Stimulated activated naive CD8-positive, alpha-beta T cell treated with anti-CD3 and anti-CD28 coated beads, Interleukin-15, amount 100 ng/mL, for 72 hours (primary cell): ENCODE results near the gene SLC8A2.

Experiments
- ATAC-seq: fragments of 150-1000 bp; cut with Tn5 transposase; 2 replicates; pipeline ENCODE4 v1.10.0; 2021; ENCODE audit warnings: mild to moderate bottlenecking, moderate library complexity
- DNase-seq, 2 donors: peaks; one replicate each; pipeline ENCODE4 v3.0.0; 2021 to 2022
- H3K27ac Mint-ChIP-seq, 2 donors: one replicate each; pipeline ENCODE4 v1.8.0; 2022; ENCODE audit warnings: mild to moderate bottlenecking in 2 of 2, mixed read lengths in 2 of 2, moderate library complexity in 2 of 2
- H3K27me3 Mint-ChIP-seq: one replicate; pipeline ENCODE4 v1.8.0; 2022; ENCODE audit warnings: mixed read lengths
- H3K4me1 Mint-ChIP-seq: one replicate; pipeline ENCODE4 v1.8.0; 2022; ENCODE audit warnings: mild to moderate bottlenecking, mixed read lengths
- H3K4me3 Mint-ChIP-seq, 2 donors: one replicate each; pipeline ENCODE4 v1.8.0; 2022; ENCODE audit warnings: mild to moderate bottlenecking in 2 of 2, mixed read lengths in 2 of 2, moderate library complexity in 1 of 2
- H3K9me3 Mint-ChIP-seq, 2 donors: one replicate each; pipeline ENCODE4 v1.8.0; 2022; ENCODE audit warnings: mixed read lengths in 2 of 2

Gene SLC8A2

DNA sequence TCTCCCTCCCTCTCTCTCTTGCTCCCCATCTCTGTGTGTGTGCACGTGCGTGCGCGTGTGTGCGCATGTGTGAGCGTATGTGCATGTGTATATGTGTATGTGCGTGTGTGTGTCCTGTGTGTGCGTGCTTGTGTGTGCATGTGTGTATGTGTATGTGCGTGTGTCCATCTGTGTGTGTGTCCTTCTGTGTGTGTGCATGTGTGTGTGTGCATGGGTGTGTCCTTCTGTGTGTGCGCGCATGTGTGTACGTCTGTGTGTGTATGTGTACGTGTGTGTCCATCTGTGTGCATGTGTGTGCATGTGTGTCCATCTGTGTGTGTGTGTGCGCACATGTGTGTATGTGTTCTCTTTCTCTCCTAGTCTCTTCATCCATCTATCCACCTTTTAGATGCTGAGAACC, 12.2 kb downstream of the SLC8A2 start:
- Mint-ChIP-seq H3K4me3 (no peak overlapping the region), H3K27me3 (peaks cover 24% of the 10 kb centered on the region), H3K27ac (no peak overlapping the region), H3K9me3 (peaks cover 7 to 9% of the 10 kb centered on the region in 2 donors), H3K4me1 (no peaks in the 10 kb centered on the region)
- DNase-seq (no peak), ATAC-seq (no peak)

DNA sequence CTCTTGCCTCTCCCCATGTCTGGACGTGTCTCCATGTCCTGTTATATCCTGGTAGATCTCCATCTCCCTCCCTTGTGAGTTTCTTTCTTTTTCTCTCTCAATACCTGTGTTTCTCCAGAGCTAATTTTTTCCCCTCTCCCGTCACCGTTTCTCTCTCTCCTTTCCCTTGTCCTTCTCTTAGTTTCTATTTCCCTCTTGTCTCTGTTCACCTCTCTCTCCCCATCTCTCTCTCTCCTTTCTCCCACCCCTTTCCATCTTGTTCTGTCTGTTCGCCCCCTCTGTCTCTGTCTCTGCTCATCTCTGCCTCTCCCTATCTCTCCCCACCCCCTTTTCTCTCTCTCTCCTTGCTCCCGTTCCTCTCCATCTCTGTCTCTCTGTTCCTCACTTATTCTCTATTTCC, 13.0 kb downstream of the SLC8A2 start:
- Mint-ChIP-seq H3K9me3 (peaks cover 7 to 9% of the 10 kb centered on the region in 2 donors), H3K4me3 (no peak overlapping the region)

DNA sequence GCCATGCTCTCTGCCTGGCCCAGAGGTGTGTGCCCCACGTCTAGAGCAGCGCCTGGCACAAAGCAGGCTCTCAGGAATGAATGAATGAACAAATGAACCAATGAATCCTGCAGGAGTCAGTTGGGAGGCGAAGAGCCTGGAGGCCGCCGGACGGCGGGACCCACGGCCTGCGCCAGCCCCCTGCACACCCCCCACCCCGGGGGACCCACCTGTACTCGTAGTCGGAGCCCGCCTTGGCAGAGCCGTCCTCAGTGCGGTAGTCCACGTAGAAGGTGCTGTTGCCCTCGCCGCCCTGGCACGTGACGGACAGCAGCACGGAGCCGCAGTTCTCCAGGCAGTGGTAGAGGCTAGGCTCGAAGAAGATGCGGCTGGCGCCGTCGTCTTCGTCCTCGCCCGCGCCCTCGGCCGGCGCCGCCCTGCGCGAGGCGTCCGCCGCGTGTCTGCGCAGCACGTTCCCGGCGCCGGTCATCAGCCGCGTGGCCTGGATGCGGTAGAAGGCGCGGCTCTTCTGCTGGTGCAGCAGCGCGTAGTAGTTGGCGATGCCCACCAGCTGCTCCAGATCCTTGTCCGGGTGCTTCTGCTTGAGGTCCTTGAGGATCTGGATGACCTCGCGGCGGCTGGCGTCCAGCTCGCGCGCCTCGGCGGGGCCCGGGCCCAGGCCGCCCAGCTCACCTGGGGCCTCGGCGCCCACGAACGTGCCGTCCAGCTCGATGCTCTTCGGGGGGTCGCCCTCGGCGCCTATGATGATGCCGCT, 14.8 kb downstream of the SLC8A2 start:
- Mint-ChIP-seq H3K4me1 (no peaks in the 10 kb centered on the region), H3K4me3 (no peak overlapping the region), H3K9me3 (peaks cover 7 to 9% of the 10 kb centered on the region in 2 donors), H3K27ac (no peak overlapping the region), H3K27me3 (peaks cover 30% of the 10 kb centered on the region)
- ATAC-seq (no peak), DNase-seq (no peak)

More for the DNA sequence above, 13.0 kb downstream of the SLC8A2 start:
- H3K27me3 Mint-ChIP-seq, result peaks cover 30% of the 10 kb centered on the region
- ATAC-seq (no peak), DNase-seq (no peak)
- no peaks in the 10 kb centered on the region for H3K4me1 Mint-ChIP-seq
- no peak overlapping the region for H3K27ac Mint-ChIP-seq

DNA sequence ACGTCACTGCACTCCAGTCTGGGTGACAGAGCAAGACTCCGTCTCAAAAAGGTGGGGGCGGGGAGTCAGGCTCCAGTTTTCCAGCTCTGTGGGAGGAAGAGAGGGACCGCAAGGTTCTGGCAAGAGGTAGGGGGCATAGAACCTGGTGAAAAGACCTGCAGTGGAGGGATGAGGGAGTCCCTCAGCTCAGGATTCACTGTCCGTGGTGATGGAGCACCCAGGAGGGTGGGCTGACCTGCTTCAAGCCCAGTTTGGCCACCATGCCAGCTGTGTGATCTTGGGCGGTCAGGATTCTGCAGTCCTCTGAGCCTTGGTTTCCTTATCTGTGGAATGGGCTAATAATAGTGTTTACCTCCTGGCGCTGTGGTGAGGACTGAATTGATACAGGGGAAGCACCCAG, 21.2 kb downstream of the SLC8A2 start:
- DNase-seq (no peak), ATAC-seq (no peak)
- Mint-ChIP-seq H3K4me1 (peaks cover 29% of the 10 kb centered on the region), H3K9me3 (peaks cover 3 to 9% of the 10 kb centered on the region in 2 donors), H3K4me3 (no peak overlapping the region), H3K27me3 (peaks cover 67% of the 10 kb centered on the region), H3K27ac (no peak overlapping the region)

DNA sequence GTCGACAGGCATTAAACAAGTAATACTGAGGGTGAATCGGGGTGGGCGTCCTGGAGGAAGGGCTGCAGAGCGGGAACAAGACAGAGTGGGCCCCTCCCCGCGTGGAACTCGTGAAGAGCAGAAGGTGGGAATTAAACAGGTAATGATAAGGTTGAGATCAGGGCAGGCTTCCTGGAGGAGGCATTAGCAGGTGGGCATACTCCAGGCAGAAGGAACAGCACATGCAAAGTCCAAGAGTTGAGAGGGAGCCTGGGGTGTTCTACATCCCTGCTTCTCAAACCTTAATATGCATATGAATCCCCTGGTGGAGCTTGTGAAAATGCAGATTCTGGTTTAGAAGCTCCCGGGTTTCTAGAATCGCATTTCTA, 23.3 kb downstream of the SLC8A2 start:
- peaks cover 72% of the 10 kb centered on the region for H3K27me3 Mint-ChIP-seq
- ATAC-seq (no peak), DNase-seq (no peak)
- peaks cover 0 to 7% of the 10 kb centered on the region in 2 donors for H3K9me3 Mint-ChIP-seq
- H3K27ac Mint-ChIP-seq, result no peak overlapping the region
- H3K4me3 Mint-ChIP-seq, result no peak overlapping the region
- peaks cover 50% of the 10 kb centered on the region for H3K4me1 Mint-ChIP-seq

DNA sequence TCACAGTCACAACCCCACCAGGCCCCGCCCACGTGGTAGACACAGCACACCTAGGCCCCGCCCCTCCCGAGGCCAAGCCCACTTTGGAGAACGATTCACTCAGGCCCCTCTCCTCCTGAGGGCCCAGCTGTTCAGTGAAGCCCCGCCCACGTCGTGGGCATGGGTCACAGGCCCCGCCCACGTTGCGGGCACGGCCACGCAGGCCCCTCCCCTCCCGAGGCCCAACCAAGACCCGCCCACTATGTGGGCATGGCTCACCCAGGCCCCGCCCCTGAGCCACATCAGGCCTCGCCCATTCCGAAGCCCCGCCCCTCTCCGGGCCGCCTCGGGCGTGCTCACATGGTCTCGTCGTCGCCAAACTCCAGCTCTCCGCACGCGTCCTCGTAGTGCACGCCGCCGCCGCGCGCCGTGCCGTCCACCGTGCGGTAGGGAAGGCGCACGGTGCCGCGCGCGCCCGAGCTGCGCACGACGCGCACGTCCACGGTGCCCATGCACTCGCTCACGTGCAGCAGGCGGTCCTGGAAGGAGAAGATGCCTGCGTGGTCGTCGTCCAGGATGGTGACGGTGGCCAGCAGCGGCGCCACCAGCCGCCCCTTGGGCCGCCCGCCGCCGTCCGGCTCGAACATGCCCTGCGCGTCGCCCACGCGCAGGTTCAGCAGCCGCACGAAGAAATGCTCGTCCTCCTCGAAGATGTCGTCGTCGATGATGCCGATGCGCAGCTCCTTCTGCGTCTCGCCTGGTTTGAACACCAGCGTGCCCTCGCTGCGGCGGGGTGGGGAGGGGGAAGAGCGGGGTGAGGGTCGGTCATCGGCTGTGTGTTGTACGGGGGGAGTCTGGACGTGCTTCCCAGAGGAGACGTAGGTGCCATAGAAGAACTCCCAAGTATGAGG, 24.0 kb downstream of the SLC8A2 start:
- H3K4me3 Mint-ChIP-seq, result peak overlapping the region; percentile 67 to 85
- H3K9me3 Mint-ChIP-seq, result peaks cover 0 to 7% of the 10 kb centered on the region in 2 donors
- peak overlapping the region in 1 of 2 donors; percentile 79 for H3K27ac Mint-ChIP-seq
- peaks cover 56% of the 10 kb centered on the region for H3K4me1 Mint-ChIP-seq
- H3K27me3 Mint-ChIP-seq, result peaks cover 78% of the 10 kb centered on the region
- peak; percentile 79 to 83 for DNase-seq
- peak; percentile 80 for ATAC-seq

DNA sequence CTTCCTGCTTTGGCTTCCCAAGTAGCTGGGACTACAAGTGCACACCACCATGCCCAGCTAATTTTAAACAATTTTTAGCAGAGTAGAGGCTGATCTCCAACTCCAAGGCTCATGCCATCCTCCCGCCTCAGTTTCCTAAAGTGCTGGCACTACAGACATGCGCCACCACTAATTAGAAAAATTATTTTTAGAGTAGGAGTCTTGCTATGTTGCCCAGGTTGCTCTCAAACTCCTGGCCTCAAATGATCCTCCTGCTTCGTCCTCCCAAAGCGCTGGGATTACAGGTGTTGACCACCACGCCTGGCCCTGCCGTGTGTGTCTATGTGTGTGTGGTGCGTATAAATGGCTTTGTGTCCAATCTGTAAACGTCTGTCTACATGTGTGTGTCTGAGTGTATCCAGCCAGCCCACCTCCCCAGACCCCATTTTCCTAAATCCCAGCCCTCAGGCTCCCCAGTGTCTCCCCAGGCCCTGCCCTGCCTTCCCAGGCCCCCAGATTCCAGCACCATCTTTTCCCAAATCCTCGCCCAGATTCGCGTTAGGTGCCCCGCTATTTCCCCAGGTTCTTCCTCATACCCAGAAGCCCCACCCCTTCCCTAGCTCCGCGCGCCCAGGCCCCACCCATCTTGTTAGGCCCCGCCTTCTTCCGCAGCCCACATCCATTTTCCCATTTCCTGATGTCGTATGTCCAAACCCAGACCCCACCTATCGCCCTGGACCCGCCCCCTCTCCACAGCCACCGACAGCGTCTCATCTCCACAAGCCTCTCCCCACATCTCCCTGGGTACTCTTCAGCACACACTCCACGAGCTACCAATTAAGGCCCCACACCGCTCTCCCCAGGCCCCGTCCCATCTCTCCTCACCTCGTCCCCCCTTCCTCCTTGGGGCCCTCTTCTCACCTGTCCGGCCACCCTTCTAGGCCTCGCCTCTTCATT, 24.9 kb downstream of the SLC8A2 start:
- Mint-ChIP-seq H3K9me3 (peaks cover 0 to 7% of the 10 kb centered on the region in 2 donors), H3K27ac (peak overlapping the region in 1 of 2 donors; percentile 79), H3K27me3 (peaks cover 86% of the 10 kb centered on the region), H3K4me1 (peaks cover 56% of the 10 kb centered on the region), H3K4me3 (peak overlapping the region; percentile 67 to 85)
- peak in 1 of 2 donors; percentile 44 for DNase-seq
- ATAC-seq, result peak; percentile 54

DNA sequence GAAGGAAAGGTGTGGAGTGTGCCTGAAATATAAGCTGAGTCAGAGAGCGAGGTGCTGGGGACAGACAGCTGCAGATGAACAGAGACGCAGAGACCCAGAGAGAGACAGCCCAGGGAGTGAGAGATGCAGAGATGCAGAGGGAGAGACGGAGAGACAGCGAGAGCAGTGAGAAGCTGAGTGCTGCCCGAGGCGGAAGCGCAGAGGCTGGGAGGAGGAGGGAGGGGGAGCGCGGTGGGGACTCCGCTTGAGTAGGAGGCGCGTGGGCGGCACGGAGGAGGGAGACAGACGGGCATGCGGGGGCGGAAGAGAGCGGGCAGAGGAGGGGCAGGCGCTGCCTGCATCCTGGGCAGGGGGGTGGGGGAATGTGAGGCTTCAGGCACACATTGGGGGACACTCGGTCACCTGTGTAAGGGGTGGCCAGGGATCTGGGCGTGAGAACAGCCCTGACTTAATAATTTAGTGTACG, 25.7 kb downstream of the SLC8A2 start:
- peak overlapping the region; percentile 70 for H3K4me3 Mint-ChIP-seq
- H3K27ac Mint-ChIP-seq, result no peak overlapping the region
- peak; percentile 32 for ATAC-seq
- H3K27me3 Mint-ChIP-seq, result peaks cover 93% of the 10 kb centered on the region
- peaks cover 56% of the 10 kb centered on the region for H3K4me1 Mint-ChIP-seq
- H3K9me3 Mint-ChIP-seq, result peaks cover 0 to 7% of the 10 kb centered on the region in 2 donors
- DNase-seq, result no peak

DNA sequence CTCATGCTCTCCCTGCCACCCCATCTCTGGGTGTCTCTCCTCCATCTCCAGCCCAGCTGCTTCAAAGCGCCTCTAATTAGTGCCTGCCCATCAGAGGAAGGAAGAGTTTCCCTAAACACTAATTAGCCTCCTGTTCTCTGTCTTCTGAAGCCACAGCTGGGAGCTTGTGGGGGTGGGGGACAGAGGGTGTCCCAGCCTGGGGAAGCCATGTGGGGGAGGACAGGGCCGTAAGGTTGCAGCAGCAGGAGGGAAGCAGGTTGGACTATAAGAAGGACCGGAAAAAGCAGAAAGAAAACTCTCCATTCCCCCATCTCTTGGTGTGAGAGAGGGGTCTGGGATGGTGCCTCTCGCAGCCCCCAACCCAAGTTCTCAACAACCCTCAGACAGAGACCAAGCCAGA, 26.2 kb downstream of the SLC8A2 start:
- peaks cover 94% of the 10 kb centered on the region for H3K27me3 Mint-ChIP-seq
- peaks cover 56% of the 10 kb centered on the region for H3K4me1 Mint-ChIP-seq
- H3K4me3 Mint-ChIP-seq, result peak overlapping the region; percentile 70
- H3K9me3 Mint-ChIP-seq, result peaks cover 0 to 7% of the 10 kb centered on the region in 2 donors
- peak overlapping the region in 1 of 2 donors; percentile 71 for H3K27ac Mint-ChIP-seq
- ATAC-seq (no peak), DNase-seq (no peak)

DNA sequence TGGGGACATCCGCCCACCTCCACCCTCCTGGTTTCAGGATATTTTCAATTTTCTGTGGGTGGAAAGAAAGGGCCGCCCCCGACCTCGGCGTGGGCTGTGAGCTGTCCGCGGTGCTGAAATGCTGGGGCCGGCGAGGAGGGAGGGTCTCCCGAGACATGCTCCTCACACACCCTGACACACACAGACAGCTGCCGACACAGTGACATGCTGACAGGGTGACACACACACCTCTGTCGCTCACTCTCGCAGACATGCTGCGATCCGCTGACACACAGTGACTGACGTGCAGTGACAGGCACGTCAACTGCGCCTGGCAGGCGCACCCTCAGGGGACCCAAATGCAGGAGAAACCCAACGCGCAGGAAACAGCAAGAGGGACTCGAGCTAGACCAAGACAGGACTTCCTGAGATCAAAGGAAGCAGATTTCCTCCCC, 27.3 kb downstream of the SLC8A2 start:
- H3K9me3 Mint-ChIP-seq, result peaks cover 0 to 7% of the 10 kb centered on the region in 2 donors
- H3K27ac Mint-ChIP-seq, result no peak overlapping the region
- peak overlapping the region; percentile 25 to 67 for H3K4me3 Mint-ChIP-seq
- DNase-seq (no peak), ATAC-seq (no peak)
- peaks cover 94% of the 10 kb centered on the region for H3K27me3 Mint-ChIP-seq
- H3K4me1 Mint-ChIP-seq, result peaks cover 56% of the 10 kb centered on the region

DNA sequence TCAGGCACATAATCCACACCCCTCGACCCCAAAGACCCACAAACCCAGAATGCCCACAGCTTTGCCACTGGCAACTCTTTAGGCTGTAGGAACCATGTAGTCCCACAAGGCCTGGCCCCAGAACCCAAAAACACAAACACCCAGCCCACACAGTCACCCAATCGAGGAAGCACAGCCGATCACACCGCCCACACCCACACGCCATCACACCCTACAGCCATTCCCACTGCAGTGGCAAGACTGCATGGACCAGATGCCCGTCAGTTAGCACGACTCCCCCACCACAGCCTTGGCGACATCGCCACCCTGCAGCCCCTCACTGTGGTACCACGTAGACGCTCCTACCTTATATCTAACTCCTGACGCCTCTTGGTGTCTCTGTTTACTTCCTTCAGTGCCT, 28.4 kb downstream of the SLC8A2 start:
- Mint-ChIP-seq H3K27me3 (peaks cover 91% of the 10 kb centered on the region), H3K27ac (no peak overlapping the region), H3K9me3 (peaks cover 0 to 7% of the 10 kb centered on the region in 2 donors), H3K4me3 (no peak overlapping the region), H3K4me1 (peaks cover 54% of the 10 kb centered on the region)
- ATAC-seq (no peak), DNase-seq (no peak)

DNA sequence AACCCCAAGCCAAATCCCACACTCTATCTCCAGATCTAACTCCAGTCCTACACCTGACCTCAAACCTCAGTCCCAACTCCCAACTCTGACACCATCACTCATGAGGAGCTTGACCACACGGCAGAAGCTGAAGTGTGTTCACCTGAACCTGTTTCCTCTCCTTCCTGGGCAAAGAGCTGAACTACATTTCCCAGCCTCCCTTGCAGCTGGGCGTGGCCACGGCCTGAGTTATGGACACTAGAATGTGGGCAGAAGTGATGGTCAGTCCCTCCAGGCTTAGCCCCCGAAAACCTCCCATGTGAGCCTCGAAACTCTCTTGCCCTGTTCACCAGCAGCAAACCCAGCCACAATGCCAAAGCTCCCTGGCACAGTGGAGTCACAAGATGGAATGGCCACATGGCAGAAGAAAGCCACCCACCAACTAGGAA, 32.9 kb downstream of the SLC8A2 start:
- Mint-ChIP-seq H3K9me3 (no peaks in the 10 kb centered on the region), H3K4me3 (no peak overlapping the region), H3K4me1 (peaks cover 35% of the 10 kb centered on the region), H3K27ac (no peak overlapping the region), H3K27me3 (peaks cover 78% of the 10 kb centered on the region)
- ATAC-seq (no peak), DNase-seq (no peak)

DNA sequence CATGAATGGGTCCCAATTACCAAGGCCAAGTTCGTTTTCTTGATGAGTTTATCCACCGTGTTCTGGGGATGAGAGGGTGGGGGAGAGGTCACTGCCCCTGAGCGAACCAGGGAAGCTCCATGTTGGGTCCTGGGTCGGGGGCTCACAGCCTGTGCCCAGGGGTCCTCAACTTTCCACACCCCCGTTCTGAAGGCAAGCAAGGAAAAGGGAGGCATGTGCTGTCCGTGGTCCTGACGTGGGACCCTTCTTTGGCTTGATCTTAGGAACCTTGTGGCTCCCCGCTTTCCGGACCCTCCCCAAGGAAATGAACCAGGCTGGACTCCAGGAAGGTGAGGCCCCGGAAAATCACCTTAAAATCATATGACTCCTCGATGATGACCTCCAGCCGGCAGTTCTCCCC, 34.2 kb downstream of the SLC8A2 start:
- Mint-ChIP-seq H3K4me1 (peaks cover 38% of the 10 kb centered on the region), H3K4me3 (no peak overlapping the region), H3K27me3 (peaks cover 65% of the 10 kb centered on the region), H3K9me3 (no peaks in the 10 kb centered on the region), H3K27ac (no peak overlapping the region)
- ATAC-seq (no peak), DNase-seq (no peak)

DNA sequence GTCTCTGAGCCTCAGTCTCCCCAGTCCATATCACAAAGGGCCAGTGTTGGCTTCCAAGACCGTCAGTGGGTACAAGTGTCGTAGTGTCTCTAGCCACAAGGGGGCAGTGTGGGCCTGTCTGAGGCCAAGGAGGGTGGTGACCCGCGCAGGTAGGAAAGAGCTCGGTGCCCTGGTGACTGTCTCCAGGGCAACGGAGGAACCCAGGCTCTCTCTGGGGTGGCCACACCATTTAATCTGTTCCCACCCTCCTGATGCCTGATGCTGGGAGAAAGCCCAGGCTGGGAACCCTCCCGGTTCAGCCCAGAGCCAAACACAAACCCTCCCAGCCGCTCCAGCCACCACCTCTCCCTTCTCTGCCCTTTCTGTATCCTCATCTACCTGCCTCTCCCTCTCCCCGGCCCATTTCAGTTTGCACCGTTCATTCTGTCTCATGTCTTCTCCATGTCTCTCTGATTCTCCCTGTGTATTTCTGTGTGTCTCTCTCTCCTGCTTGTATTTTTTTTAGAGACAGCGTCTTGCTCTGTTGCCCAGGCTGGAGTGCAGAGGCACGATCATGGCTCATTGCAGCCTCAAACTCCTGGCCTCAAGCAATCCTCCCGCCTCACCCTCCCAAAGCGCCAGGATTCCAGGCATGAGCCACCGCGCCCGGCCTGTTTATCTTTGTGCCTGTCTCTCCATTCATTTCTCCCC, 34.8 kb downstream of the SLC8A2 start:
- H3K4me3 Mint-ChIP-seq, result peak overlapping the region in 1 of 2 donors; percentile 69

More for the DNA sequence above, 34.8 kb downstream of the SLC8A2 start:
- DNase-seq, result peak; percentile 83 to 84
- Mint-ChIP-seq H3K4me1 (peaks cover 44% of the 10 kb centered on the region), H3K27me3 (peaks cover 66% of the 10 kb centered on the region), H3K9me3 (no peaks in the 10 kb centered on the region), H3K27ac (peak overlapping the region in 1 of 2 donors; percentile 57)
- ATAC-seq, result peak; percentile 89
